Lung (tissue), 12 donors: Measurements from ENCODE around the gene TWF2. TPM values are rescaled to one million over a fixed set of nuclear protein-coding genes. Genes with fewer than 3 reads are reported as not detected.

Experiments
- ATAC-seq: fragments of 200-7000 bp; cut with Tn5 transposase; one replicate; pipeline ENCODE4 v1.9.1; 2020; ENCODE audit warnings: moderate number of reproducible peaks; ENCODE audit not compliant: insufficient read depth, low FRiP score
- DNase-seq, 3 donors: peaks; one replicate each; pipeline ENCODE4 v3.0.0-alpha.2; 2013 to 2017
- H3K27ac ChIP-seq, 2 donors: one replicate each; pipeline ENCODE4 v1.5.1; 2013; ENCODE audit warnings: mild to moderate bottlenecking in 2 of 2, moderate library complexity in 2 of 2, control low read depth in 1 of 2, inconsistent platforms in 1 of 2, low read depth in 1 of 2, low read length in 1 of 2
- H3K27me3 ChIP-seq, 3 donors: one replicate each; pipeline ENCODE4 v1.5.1; 2013; ENCODE audit warnings: low read length in 2 of 3; ENCODE audit not compliant: control insufficient read depth in 3 of 3, insufficient read depth in 3 of 3
- H3K36me3 ChIP-seq, 4 donors: one replicate each; pipeline ENCODE4 v1.5.1; 2013; ENCODE audit warnings: low read length in 4 of 4, mild to moderate bottlenecking in 1 of 4, moderate library complexity in 1 of 4; ENCODE audit not compliant: control insufficient read depth in 4 of 4, insufficient read depth in 4 of 4
- H3K4me1 ChIP-seq, 5 donors: one replicate each; pipeline ENCODE4 v1.5.1; 2013; ENCODE audit warnings: low read length in 5 of 5, mild to moderate bottlenecking in 2 of 5, moderate library complexity in 1 of 5; ENCODE audit not compliant: control insufficient read depth in 5 of 5, insufficient read depth in 5 of 5
- H3K4me3 ChIP-seq: one replicate; pipeline ENCODE4 v1.5.1; 2013; ENCODE audit warnings: mild to moderate bottlenecking, control low read depth, moderate library complexity
- H3K9ac ChIP-seq, 2 donors: one replicate each; pipeline ENCODE4 v1.5.1; 2013; ENCODE audit warnings: low read length in 2 of 2, control low read depth in 1 of 2; ENCODE audit not compliant: insufficient read depth in 1 of 2
- H3K9me3 ChIP-seq, 4 donors: one replicate each; pipeline ENCODE4 v1.5.1; 2013; ENCODE audit warnings: low read length in 3 of 4, mild to moderate bottlenecking in 1 of 4, moderate library complexity in 1 of 4; ENCODE audit not compliant: control insufficient read depth in 4 of 4, insufficient read depth in 3 of 4
- CTCF ChIP-seq: IDR thresholded peaks from 2 replicates; pipeline ENCODE4 v1.5.1; 2012; ENCODE audit warnings: mild to moderate bottlenecking; ENCODE audit errors: control extremely low read depth, extremely low read depth
- WGBS, 2 donors: extraction: QIAGEN DNeasy Blood & Tissue Kit; methylation state at CpG; one replicate each; pipeline ENCODE4 v1.1.7; 2013; 5-methylcytosine and 5-hydroxymethylcytosine counted together
- polyA plus RNA-seq, 2 donors: library from polyadenylated mRNA; stranded (reverse); fragments of 200-250 nt; gene quantifications; one replicate each; pipeline ENCODE4 v1.2.1, GENCODE V29; 2013
- total RNA-seq, 2 donors: library from RNA; depleted of rRNA in 1 of 2; stranded (reverse); fragments of >200 nt in 1 of 2; gene quantifications; one replicate each; pipeline ENCODE4 v1.2.1, GENCODE V29; 2014 to 2021
- donor health status: control.
- donor health status: control.
- donor health status: Bipolar disorder and iron deficiency.
- donor health status: healthy.
- donor health status: DM: yes; HTN: yes; CAD: no.

The TWF2 gene
- total and polyA plus RNA-seq, 4 donors, result 25.7 to 104 (median 60.7) TPM

- WGBS, 2 donors, result 50 to 55% methylated on average over 12 of the region's 12 CpGs
- H3K4me1 ChIP-seq, result peaks cover 6 to 37% (median 24%) of the 10 kb centered on the region in 5 donors
- peaks cover 6 to 19% (median 16%) of the 10 kb centered on the region in 4 donors for H3K36me3 ChIP-seq
- H3K9me3 ChIP-seq, result no peaks in the 10 kb centered on the region
- no peaks in the 10 kb centered on the region for H3K27me3 ChIP-seq
- peak overlapping the region; percentile 23 to 37 for H3K9ac ChIP-seq
- no peak for TF ChIP-seq CTCF
- no peak for ATAC-seq
- H3K4me3 ChIP-seq, result no peak overlapping the region
- peak overlapping the region; percentile 83 to 86 for H3K27ac ChIP-seq
- DNase-seq, result no peak
These were observed 20.5 kb downstream of the TWF2 start for GRCh38 chr3:52218454-52218853.

GRCh38 chr3:52218026-52218425 is 20.9 kb downstream of the TWF2 start:
- Histone ChIP-seq H3K9ac (peak overlapping the region in 1 of 2 donors; percentile 23), H3K4me3 (no peak overlapping the region), H3K27me3 (no peaks in the 10 kb centered on the region), H3K9me3 (no peaks in the 10 kb centered on the region), H3K4me1 (peaks cover 6 to 37% (median 24%) of the 10 kb centered on the region in 5 donors), H3K36me3 (peaks cover 8 to 21% (median 18%) of the 10 kb centered on the region in 4 donors), H3K27ac (peak overlapping the region; percentile 83 to 86)
- no peak for DNase-seq
- WGBS, 2 donors, result 63 to 67% methylated on average over 3 of the region's 3 CpGs
- ATAC-seq, result no peak
- TF ChIP-seq CTCF, result no peak

DNA sequence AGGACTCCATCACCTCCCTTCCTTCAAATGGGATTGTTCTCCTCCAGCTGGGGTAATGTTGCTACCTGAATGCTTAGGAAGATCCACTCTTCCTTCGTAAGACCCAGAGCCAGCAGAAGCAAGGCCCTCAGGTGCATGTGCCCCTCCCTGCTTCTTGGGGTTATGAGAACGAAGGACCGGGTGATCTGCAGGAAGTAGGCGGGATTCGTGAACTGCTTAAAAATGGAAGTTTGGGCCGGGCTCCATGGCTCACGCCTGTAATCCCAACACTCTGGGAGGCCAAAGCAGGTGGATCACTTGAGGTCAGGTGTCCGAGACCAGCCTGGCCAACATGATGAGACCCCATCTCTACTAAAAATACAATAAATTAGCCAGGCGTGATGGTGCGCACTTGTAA is 21.6 kb downstream of the TWF2 start:
- WGBS, 2 donors, result 46 to 52% methylated on average over 10 of the region's 10 CpGs
- no peak overlapping the region for H3K4me3 ChIP-seq
- peak overlapping the region in 1 of 2 donors; percentile 13 for H3K9ac ChIP-seq
- ATAC-seq (no peak), DNase-seq (no peak)
- no peak for TF ChIP-seq CTCF
- peak overlapping the region; percentile 83 to 92 for H3K27ac ChIP-seq
- peaks cover 6 to 37% (median 24%) of the 10 kb centered on the region in 5 donors for H3K4me1 ChIP-seq
- H3K36me3 ChIP-seq, result peaks cover 10 to 25% (median 22%) of the 10 kb centered on the region in 4 donors
- H3K27me3 ChIP-seq, result no peaks in the 10 kb centered on the region
- no peaks in the 10 kb centered on the region for H3K9me3 ChIP-seq
